OCI-LY7 (cell line): ENCODE measurements around the gene EPHA3. TPM values are rescaled to one million over a fixed set of nuclear protein-coding genes. Genes with fewer than 3 reads are reported as not detected.

Source experiments
- BruUV-seq: library from RNA; stranded (reverse); fragments of 400-500 nt; replicated peaks from 2 replicates; lab custom pipeline; 2021; lab: Mats Ljungman, UMichigan
- CTCF ChIA-PET: fragments of 300-600 bp; sonication (Branson Sonifier 250); formaldehyde crosslinking; loops from one replicate; lab custom pipeline; 2022; ENCODE audit warnings: antibody characterized with exemption; ENCODE audit not compliant: unreplicated experiment; lab: Charles Lee
- POLR2A ChIA-PET: fragments of 300-600 bp; sonication (Branson Sonifier 250); formaldehyde crosslinking; loops from one replicate; lab custom pipeline; 2022; ENCODE audit warnings: antibody characterized with exemption; lab: Charles Lee
- DNase-seq: peaks from one replicate; pipeline ENCODE4 v3.0.0-alpha.2; 2015; ENCODE audit warnings: low spot score
- H2AFZ ChIP-seq: fragments of 200-600 bp; sonication (generic), shearing (Covaris generic); 2 replicates; pipeline ENCODE4 v1.6.1; 2014; ENCODE audit warnings: mild to moderate bottlenecking, antibody characterized with exemption, low read length, moderate library complexity
- H3K27ac ChIP-seq: fragments of 200-600 bp; sonication (generic); 2 replicates; pipeline ENCODE4 v1.5.1; 2014; ENCODE audit warnings: mixed run types, low read depth, mild to moderate bottlenecking, moderate library complexity, low read length, inconsistent platforms; ENCODE audit not compliant: poor library complexity, severe bottlenecking
- H3K36me3 ChIP-seq: fragments of 200-600 bp; sonication (generic); 2 replicates; pipeline ENCODE4 v1.6.1; 2014; ENCODE audit warnings: mild to moderate bottlenecking, antibody characterized with exemption, low read length, moderate library complexity, mixed read lengths; ENCODE audit not compliant: insufficient read depth
- H3K4me1 ChIP-seq: fragments of 200-600 bp; sonication (generic); 2 replicates; pipeline ENCODE4 v1.5.1; 2014; ENCODE audit warnings: mild to moderate bottlenecking, low read length; ENCODE audit not compliant: insufficient read depth, poor library complexity, severe bottlenecking
- H3K4me2 ChIP-seq: fragments of 200-600 bp; sonication (generic); 2 replicates; pipeline ENCODE4 v1.6.1; 2014; ENCODE audit warnings: mild to moderate bottlenecking, low read length
- H3K4me3 ChIP-seq: fragments of 200-600 bp; sonication (generic); 2 replicates; pipeline ENCODE4 v1.5.1; 2014; ENCODE audit warnings: mild to moderate bottlenecking, low read depth, low read length; ENCODE audit not compliant: poor library complexity, severe bottlenecking
- H3K79me2 ChIP-seq: fragments of 200-600 bp; sonication (generic); 2 replicates; pipeline ENCODE4 v1.6.1; 2016; ENCODE audit warnings: low read depth, mild to moderate bottlenecking, low read length, moderate library complexity, mixed read lengths; ENCODE audit not compliant: insufficient read depth
- H3K9me2 ChIP-seq: fragments of 200-600 bp; sonication (generic); 2 replicates; pipeline ENCODE4 v1.6.1; 2016; ENCODE audit warnings: mild to moderate bottlenecking, low read length, mixed read lengths; ENCODE audit not compliant: insufficient read depth
- H3K9me3 ChIP-seq: fragments of 200-600 bp; sonication (generic); 2 replicates; pipeline ENCODE4 v1.6.1; 2014; ENCODE audit warnings: mild to moderate bottlenecking, mixed run types, low read length, mixed read lengths
- H4K20me1 ChIP-seq: fragments of 200-600 bp; sonication (generic); 2 replicates; pipeline ENCODE4 v1.6.1; 2014; ENCODE audit warnings: mild to moderate bottlenecking, antibody characterized with exemption, low read length, moderate library complexity, mixed read lengths; ENCODE audit not compliant: insufficient read depth
- EZH2phosphoT487 ChIP-seq: fragments of 200-600 bp; sonication (generic); IDR thresholded peaks from 2 replicates; pipeline ENCODE4 v1.6.1; 2018; ENCODE audit warnings: low read depth, borderline replicate concordance, mild to moderate bottlenecking, mixed run types, antibody characterized with exemption, low read length, moderate library complexity, mixed read lengths
- intact Hi-C: fragments of 100-400 bp; cut with micrococcal nuclease; formaldehyde crosslinking; loops from one replicate; pipeline ENCODE4 v1.10.0; 2022; ENCODE audit not compliant: unreplicated experiment
- total RNA-seq, 2 experiments: library from RNA; depleted of rRNA in 1 of 2; stranded (reverse); fragments of >200 nt in 1 of 2; shearing (Covaris generic) in 1 of 2; gene quantifications; 2 replicates each; pipeline ENCODE4 v1.2.3, GENCODE V29; 2014 to 2022
- TF ChIP-seq, protein P1 (sequence below): fragments of 200-600 bp; sonication (generic); conservative IDR thresholded peaks from 2 replicates; pipeline ENCODE4 v1.5.1; 2014; ENCODE audit warnings: mild to moderate bottlenecking, antibody characterized with exemption, low read length, moderate library complexity, mixed read lengths

EPHA3 gene
- total RNA-seq, 2 experiments from 2014 or later: not detected

DNA sequence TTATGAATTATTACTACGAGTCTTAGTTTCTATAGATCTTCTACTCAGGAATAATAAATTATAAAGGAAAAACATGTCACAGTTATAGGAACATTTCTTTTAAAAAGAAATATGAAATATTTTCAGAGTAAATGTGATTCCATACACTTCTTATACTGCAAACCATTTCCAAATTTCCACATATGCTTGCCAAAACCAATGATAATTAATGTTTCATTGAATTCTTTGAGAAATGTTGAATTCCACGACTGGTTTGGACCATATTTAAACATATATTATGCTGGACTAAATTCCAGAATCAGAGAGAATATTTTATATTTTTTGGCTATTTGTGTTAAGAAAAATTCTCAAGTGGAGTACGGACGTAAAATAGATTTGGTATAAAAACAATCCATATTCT lies 144.6 kb downstream of the EPHA3 start:
- Histone ChIP-seq H3K4me1 (no peaks in the 10 kb centered on the region), H4K20me1 (no peaks in the 10 kb centered on the region), H3K79me2 (no peaks in the 10 kb centered on the region), H2AFZ (no peak overlapping the region), H3K36me3 (no peaks in the 10 kb centered on the region), H3K27ac (no peak overlapping the region), H3K4me3 (no peak overlapping the region), H3K9me2 (no peaks in the 10 kb centered on the region), H3K4me2 (no peak overlapping the region), H3K9me3 (no peaks in the 10 kb centered on the region)
- TF ChIP-seq EZH2phosphoT487: no peak
- TF ChIP-seq, protein P1, sequence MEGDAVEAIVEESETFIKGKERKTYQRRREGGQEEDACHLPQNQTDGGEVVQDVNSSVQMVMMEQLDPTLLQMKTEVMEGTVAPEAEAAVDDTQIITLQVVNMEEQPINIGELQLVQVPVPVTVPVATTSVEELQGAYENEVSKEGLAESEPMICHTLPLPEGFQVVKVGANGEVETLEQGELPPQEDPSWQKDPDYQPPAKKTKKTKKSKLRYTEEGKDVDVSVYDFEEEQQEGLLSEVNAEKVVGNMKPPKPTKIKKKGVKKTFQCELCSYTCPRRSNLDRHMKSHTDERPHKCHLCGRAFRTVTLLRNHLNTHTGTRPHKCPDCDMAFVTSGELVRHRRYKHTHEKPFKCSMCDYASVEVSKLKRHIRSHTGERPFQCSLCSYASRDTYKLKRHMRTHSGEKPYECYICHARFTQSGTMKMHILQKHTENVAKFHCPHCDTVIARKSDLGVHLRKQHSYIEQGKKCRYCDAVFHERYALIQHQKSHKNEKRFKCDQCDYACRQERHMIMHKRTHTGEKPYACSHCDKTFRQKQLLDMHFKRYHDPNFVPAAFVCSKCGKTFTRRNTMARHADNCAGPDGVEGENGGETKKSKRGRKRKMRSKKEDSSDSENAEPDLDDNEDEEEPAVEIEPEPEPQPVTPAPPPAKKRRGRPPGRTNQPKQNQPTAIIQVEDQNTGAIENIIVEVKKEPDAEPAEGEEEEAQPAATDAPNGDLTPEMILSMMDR: no peak
- ChIA-PET CTCF (no interaction called here), POLR2A (no interaction called here)
- no peak for DNase-seq
- no TSS peak for BruUV-seq
- intact Hi-C loops: no loop called here

DNA sequence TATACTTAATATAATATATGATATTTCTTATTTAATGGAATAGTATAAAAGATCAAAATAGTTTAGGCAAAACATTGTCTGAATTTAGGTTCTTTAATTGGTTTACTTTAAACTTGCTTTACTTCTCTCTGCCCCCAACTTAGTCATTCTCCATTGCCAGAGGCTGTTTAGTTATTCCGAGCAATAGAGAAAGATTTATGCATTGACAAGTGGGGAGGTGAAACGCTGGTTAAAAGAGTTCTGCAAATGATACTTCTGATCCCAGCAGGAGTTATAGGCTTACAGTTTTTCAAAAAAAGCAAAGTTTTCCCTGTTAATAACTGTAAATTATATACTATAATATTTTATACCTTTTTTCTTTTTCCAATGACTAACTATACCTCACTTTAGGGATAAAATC lies 145.4 kb downstream of the EPHA3 start:
- intact Hi-C loops: no loop called here
- Histone ChIP-seq H3K9me2 (no peaks in the 10 kb centered on the region), H3K4me3 (no peak overlapping the region), H2AFZ (no peak overlapping the region), H4K20me1 (no peaks in the 10 kb centered on the region), H3K9me3 (no peaks in the 10 kb centered on the region), H3K36me3 (no peaks in the 10 kb centered on the region), H3K4me2 (no peak overlapping the region), H3K79me2 (no peaks in the 10 kb centered on the region), H3K4me1 (no peaks in the 10 kb centered on the region), H3K27ac (no peak overlapping the region)
- CTCF ChIA-PET: no interaction called here
- POLR2A ChIA-PET: no interaction called here
- DNase-seq: no peak
- TF ChIP-seq EZH2phosphoT487: no peak
- TF ChIP-seq, protein P1: no peak
- BruUV-seq: no TSS peak

DNA sequence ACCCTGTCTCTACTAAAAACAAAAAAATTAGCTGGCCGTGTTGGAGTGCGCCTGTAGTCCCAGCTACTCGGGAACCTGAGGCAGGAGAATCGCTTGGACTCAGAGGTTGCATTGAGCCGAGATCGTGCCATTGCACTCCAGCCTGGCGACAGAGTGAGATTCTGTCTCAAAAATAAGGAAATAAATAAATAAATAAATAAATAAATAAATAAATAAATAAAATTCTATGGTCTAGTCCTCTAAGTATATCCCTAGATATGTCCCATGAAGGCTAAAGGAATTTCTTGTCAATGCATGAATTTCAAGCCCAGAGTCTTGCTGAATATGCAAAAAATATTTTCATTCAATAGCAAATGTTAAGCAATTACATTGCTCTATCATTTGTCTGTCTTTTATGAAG lies 149.0 kb downstream of the EPHA3 start:
- Histone ChIP-seq H3K4me3 (no peak overlapping the region), H2AFZ (no peak overlapping the region), H3K27ac (no peak overlapping the region), H3K36me3 (no peaks in the 10 kb centered on the region), H4K20me1 (no peaks in the 10 kb centered on the region), H3K4me2 (no peak overlapping the region), H3K79me2 (no peaks in the 10 kb centered on the region), H3K9me3 (no peaks in the 10 kb centered on the region), H3K4me1 (no peaks in the 10 kb centered on the region), H3K9me2 (no peaks in the 10 kb centered on the region)
- POLR2A ChIA-PET: no interaction called here
- intact Hi-C loops: no loop called here
- no TSS peak for BruUV-seq
- no peak for DNase-seq
- CTCF ChIA-PET: no interaction called here
- TF ChIP-seq, protein P1: no peak
- no peak for TF ChIP-seq EZH2phosphoT487
